ENCODE results near the gene FOXO6. TPM values are rescaled to one million over a fixed set of nuclear protein-coding genes. Genes with fewer than 3 reads are reported as not detected.

The FOXO6 gene
- total RNA-seq, 1 donor from 2014 or later: 5.7 TPM

DNA sequence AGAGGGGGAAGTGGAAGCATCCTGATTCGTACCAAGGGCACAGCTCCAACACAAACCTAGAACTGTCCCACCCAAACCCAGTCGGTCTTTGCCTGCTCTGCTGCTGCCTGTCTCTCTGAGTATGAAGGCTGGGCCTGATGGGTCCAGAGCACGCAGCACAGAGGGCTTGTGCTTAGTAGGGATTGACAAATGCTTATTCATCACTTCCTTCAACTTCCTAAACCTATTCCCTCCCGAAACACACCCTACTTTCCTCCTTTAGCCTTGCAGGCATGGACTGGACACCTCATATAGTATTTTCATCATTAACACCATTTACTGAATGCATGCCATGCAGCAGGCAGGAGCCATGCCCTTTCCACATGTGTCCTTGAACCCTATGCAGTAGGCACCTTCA is 31.3 kb downstream of the FOXO6 start:
- Histone ChIP-seq H3K36me3 (no peaks in the 10 kb centered on the region), H3K9me3 (no peaks in the 10 kb centered on the region), H3K27me3 (no peaks in the 10 kb centered on the region), H3K4me1 (peaks cover 0 to 11% of the 10 kb centered on the region in 2 donors), H3K4me3 (no peak overlapping the region), H3K27ac (no peak overlapping the region)
- TF ChIP-seq CTCF (IDR thresholded peaks at IDR 0.05): no peak
- DNase-seq (ENCODE audit: low spot score in 2 of 2): no peak
- intact Hi-C loops (cut with DNase I): no loop called here

GRCh38 chr1:41393716-41394368 is 32.6 kb downstream of the FOXO6 start:
- H3K27me3 ChIP-seq: no peaks in the 10 kb centered on the region
- no peaks in the 10 kb centered on the region for H3K36me3 ChIP-seq
- TF ChIP-seq CTCF (IDR thresholded peaks at IDR 0.05): no peak
- H3K9me3 ChIP-seq: no peaks in the 10 kb centered on the region
- intact Hi-C loops (cut with DNase I): no loop called here
- H3K4me1 ChIP-seq: peaks cover 0 to 3% of the 10 kb centered on the region in 2 donors
- DNase-seq (ENCODE audit: low spot score in 2 of 2): no peak
- no peak overlapping the region for H3K27ac ChIP-seq
- no peak overlapping the region for H3K4me3 ChIP-seq

DNA sequence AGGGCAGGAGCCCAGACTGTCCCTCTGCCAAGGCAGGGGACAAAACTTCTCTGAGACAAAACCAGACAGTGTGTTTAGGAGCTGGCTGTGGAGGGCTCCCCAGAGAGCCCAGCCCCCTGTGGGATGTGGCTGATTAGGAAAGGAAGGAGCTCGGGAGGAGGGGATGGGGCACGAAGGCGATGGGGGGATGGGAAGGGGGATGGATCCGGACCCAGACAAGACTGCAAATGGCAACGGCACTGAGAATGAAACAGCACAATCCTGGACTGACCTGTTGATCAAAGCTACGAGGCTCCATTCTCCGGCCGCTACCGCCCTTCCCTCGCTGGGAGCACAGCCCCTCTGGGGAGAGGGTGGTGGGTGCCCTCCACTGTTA is 33.1 kb downstream of the FOXO6 start:
- no peaks in the 10 kb centered on the region for H3K9me3 ChIP-seq
- H3K4me1 ChIP-seq: peaks cover 0 to 8% of the 10 kb centered on the region in 2 donors
- DNase-seq (ENCODE audit: low spot score in 2 of 2): no peak
- no peak overlapping the region for H3K4me3 ChIP-seq
- no peak for TF ChIP-seq CTCF (IDR thresholded peaks at IDR 0.05)
- H3K36me3 ChIP-seq: no peaks in the 10 kb centered on the region
- H3K27me3 ChIP-seq: no peaks in the 10 kb centered on the region
- no peak overlapping the region for H3K27ac ChIP-seq
- intact Hi-C loops (cut with DNase I): no loop called here

GRCh38 chr1:41394959-41395956 is 34.0 kb downstream of the FOXO6 start:
- no peak for TF ChIP-seq CTCF (IDR thresholded peaks at IDR 0.05)
- Histone ChIP-seq H3K27me3 (no peaks in the 10 kb centered on the region), H3K4me1 (peaks cover 0 to 10% of the 10 kb centered on the region in 2 donors), H3K27ac (no peak overlapping the region), H3K9me3 (no peaks in the 10 kb centered on the region), H3K36me3 (no peaks in the 10 kb centered on the region), H3K4me3 (no peak overlapping the region)
- no peak for DNase-seq (ENCODE audit: low spot score in 2 of 2)
- intact Hi-C loops (cut with DNase I): no loop called here

- H3K27me3 ChIP-seq: no peaks in the 10 kb centered on the region
- no peak overlapping the region for H3K4me3 ChIP-seq
- H3K9me3 ChIP-seq: no peaks in the 10 kb centered on the region
- peaks cover 0 to 10% of the 10 kb centered on the region in 2 donors for H3K4me1 ChIP-seq
- H3K36me3 ChIP-seq: no peaks in the 10 kb centered on the region
- intact Hi-C loops (cut with DNase I): no loop called here
- no peak for TF ChIP-seq CTCF (IDR thresholded peaks at IDR 0.05)
- no peak overlapping the region for H3K27ac ChIP-seq
- no peak for DNase-seq (ENCODE audit: low spot score in 2 of 2)
Observed at GRCh38 chr1:41396084-41396483, 34.9 kb downstream of the FOXO6 start.
